NCI-H146 treated with DMSO at 0.1 percent for 48 hours (cell line): Measurements from ENCODE around the gene FUT3.
"Not testable (repeated sequence)": the region's sequence is repeated elsewhere in the genome, so short reads cannot be mapped to it uniquely, and the experiment has no call there.

Source experiments
- DNase-seq: peaks from one replicate; lab custom pipeline; 2025; ENCODE audit not compliant: unreplicated experiment; lab: John Stamatoyannopoulos, UW

Gene FUT3

DNA sequence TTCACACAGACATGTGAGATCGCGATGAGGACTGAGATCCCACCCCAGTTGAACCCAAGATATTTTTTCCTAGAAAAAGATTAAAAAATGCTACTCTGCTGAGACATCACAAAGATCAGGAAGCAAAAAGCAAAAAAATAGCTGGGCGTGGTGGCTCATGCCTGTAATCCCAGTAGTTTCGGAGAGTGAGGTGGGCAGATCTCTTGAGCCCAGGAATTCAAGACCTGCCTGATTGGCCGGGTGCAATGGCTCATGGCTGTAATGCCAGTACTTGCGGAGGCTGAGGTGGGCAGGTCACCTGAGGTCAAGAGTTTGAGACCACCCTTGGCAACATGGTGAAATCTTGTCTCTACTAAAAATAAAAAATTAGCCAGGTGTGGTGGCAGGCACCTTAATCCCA is 1.1 kb downstream of the FUT3 start:
- no peak for DNase-seq

DNA sequence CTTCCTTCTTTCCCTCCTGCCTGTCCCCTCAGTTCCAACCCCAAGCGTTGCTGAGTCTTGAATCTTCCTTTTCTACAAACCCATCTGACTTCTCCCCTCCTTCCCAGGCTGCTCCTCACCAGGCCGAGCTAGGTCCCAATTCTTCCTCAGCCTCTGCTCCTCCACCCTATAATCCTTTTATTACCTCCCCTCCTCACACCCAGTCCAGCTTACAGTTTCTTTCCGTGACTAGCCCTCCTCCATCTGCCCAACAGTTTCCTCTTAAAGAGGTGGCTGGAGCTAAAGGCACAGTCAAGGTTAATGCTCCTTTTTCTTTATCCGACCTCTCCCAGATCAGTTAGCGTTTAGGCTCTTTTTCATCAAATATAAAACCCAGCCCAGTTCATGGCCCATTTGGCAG is 2.6 kb downstream of the FUT3 start:
- not testable (repeated sequence) for DNase-seq

DNA sequence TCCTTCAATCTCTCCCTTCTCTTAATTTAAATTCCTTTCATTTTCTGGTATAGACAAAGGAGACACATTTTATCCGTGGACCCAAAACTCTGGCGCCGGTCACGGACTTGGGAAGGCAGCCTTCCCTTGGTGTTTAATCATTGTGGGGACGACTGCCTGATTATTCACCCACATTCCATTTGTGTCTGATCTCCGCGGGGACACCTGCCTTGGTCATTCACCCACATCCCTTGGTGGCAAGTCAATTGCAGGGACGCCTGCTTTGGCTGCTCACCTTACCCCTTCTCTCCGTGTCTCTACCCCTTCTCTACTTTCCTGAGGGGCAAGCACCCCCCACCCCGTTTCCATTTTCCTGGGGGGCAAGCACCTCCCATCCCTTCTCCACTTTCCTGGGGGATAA is 3.4 kb downstream of the FUT3 start:
- not testable (repeated sequence) for DNase-seq

DNA sequence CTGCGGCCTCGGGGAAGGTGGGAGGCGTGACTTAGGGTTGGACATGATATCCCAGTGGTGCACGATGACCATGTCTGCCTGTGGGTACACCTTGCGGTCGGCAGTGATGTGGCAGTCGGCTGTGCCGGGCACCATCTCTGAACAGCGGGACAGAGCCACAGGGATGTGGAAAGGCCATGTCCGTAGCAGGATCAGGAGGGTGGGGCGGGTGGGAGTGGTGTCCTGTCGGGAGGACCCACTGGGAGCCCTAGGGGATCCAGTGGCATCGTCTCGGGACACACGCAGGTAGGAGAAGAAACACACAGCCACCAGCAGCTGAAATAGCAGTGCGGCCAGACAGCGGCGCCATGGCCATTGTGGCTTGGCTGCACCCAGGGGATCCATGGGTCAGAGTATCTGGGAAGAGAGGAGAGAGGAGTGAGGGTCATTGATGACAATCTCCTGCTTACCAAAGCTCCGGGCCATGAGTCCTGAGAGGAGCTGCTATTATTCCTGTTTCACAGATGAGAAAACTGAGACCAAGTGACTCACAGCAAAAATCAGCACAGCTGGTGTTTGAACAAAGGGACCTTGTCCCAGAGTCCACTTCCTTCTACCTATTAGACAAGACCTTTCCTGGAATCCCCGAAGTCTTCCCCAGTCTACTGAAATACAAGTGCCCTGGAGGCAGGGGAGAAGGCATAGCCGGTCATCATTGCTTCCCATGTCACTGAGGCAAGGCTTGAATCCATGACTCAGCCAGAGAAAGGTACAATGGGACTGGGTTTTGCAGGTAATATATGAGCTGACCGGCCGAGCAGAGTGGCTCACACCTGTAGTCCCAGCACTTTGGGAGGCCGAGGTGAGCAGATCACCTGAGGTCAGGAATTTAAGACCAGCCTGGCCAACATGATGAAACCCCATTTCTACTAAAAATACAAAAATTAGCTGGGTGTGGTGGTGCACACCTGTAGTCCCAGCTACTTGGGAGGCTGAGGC is 6.5 kb downstream of the FUT3 start:
- DNase-seq: no peak

DNA sequence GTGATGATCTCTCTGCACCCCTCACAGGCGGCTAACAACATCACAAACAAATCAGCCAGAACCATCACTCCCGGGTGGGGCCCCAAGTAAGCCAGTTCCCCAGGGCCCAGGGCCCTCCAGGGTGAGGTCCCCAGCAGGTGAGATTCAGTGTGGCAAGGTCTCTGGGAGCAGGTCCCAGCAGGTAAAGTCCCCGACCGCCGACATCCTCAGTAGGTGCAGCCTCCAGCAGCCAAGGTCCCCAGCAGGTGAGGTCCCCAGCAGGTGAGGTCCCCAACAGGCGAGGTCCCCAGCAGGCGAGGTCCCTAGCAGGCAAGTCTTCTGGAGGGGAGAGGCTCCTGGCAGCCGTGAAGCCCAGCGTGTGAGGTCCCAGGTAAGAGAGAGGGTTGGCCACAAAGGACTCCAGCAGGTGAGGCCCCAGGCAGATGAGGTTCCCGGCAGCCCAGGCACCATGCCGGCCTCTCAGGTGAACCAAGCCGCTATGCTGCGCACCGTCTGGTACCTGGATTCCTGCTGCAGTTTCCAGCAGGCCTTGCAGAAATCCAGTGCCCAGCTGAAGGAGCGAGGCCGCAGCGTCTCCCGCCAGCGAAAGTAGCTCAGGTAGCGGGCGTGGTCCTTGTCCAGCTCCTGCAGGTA is 7.8 kb downstream of the FUT3 start:
- no peak for DNase-seq

DNA sequence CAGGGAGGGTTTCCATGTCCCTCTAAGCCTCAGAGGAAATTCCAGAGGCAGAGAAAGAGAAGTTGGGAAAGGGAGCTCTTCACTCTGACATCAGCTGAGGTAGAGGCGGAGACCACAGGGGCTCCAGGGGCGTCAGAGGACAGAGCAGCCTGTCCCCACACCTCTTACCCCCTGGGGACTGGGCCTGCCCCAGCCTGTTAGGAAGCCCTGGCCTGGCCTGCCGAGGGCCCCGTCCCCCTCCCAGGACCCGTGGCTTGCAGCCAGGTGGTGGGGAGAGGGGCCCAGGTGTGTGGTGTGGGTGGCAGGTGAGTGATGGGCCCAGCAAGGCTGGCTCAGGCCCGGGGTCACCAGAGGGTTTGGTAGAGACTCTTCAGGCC is 9.5 kb downstream of the FUT3 start:
- not testable (repeated sequence) for DNase-seq

DNA sequence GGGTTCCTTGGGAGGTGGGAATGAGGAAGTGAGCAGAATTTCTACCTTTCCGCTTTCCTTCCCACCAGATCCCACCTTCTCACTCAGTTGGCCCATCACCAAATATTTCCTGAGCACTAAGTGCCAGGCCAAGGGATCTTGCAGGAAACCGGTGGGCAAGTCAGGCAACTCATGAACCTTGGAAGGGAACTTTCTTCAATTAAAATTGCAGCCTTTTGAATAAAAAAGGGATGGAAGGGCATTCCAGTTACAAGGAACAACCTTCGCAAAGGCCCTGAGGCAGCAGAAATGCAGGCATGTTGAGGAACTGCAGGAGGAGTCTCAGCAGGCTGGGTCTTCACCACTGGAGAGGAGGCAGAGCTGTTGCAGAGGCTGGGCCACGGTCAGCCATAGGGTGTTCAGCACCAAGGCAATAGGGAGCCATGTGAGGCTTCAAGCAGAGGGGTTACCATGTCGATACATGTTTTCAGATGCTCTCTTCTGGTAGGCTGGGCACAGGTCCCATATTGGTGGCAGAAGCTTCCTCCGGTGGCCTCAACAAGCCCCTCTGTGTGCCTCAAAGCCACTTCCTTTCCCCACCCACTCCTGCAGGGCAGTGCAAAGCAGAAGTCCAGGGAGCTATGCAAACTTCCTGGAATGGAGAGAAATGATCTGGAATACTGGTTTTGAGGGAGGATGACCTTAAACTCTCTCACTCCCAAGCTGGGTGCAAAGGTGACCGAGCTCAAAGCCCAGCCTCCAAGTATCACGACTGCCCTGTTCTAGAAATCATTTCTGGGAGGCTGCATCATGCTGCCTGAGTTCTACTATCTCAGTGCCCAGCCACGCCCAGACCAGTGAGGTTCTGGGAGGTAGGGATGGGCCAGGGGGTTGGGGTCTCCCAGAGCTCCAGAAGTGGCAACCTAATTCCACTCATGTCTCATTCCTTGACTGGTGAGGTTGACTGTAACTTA is 11.9 kb downstream of the FUT3 start, which contains the start of gene FUT6:
Gene FUT6, minus strand, starts transcription at position 638 of the 953 bp plus-strand sequence. CDS start 7,135 bp downstream, outside the sequence.
- no peak for DNase-seq

DNA sequence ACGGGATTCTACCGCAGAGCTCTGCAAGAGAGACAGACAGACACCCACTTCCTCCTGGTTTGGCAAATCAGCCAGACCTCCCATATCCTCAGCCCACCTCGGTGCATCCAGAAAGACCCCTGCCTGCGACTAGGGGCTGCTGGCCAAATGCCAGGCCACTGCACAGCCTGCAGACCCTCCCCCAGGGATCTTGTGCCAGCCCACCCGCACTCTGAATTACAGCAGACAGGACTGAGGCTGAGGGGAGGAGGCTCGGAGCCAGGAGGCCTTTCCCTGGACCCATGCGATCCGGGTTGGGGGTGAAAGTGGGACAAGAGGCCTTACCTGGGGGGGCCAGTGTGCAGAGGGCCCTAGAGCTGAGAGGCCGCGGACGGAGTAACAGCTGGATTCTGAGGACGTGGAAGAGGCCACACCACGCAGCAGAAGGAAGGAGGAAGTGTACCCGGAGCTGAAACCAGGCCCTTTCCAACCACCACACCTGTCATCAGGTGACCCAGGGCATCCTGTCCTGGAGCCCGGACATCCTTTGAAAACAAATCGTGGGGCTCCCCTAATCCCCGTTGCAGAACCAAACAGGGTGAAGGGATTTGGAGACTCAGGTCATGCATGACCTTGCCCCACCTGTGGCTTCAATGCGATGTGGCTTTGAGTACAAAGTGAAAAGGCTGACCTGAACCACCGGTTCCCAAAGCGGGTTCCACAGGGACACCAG is 12.7 kb downstream of the FUT3 start:
- DNase-seq: no peak

DNA sequence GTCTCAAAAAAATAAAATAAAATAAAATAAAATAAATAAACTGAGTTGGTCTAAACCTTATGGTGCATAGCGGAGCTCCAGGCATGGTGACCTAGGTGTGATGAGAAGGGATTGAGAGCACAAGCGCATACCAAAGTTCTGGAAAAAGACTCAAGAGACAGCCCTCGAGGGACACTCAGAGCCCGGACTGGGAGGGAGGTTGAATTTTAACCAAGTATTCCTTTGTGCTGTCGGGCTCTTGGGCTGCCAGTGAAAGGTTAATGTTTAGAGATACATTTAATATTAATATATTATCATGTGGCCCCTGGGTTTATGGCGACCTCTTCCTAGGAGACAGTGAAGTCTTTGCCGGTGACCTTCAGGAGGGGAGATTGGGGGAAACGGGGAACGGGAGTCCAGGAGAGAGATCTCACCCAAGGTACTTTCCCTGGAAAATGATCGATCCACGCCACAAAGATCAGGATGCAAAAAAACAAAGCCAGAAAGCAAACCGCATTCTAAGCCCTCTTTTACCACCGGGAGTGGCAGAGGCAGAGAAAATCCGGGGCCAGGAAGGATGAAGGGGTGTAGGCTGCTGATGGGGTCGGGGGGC is 13.4 kb downstream of the FUT3 start:
- DNase-seq: no peak

DNA sequence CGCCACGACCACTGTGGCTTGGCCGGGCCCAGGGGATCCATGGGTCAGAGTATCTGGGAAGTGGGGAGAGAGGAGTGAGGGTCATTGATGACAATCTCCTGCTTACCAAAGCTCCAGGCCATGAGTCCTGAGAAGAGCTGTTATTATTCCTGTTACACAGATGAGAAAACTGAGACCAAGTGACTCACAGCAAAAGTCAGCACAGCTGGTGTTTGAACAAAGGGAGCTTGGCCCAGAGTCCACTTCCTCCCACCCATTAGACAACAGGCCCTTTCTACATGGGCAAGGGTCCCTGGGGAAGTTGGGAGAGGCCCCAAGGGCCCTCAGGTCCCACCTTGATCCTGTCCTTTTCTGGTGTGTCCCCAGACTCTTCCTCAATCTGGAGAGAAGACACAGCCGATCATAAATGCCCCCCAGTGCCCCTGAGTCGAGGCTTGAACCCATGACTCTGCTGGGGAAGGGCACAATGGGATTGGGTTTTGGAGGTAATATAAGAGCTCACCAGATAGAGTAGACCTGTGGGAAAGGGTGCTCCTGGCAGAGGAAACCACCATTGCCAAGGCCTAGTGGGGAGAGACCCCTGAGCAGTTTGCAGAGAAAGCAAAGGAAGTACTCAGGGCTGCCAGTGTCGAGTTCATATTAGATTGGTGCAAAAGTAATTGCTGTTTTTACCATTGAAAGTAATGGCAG is 18.6 kb downstream of the FUT3 start:
- no peak for DNase-seq

DNA sequence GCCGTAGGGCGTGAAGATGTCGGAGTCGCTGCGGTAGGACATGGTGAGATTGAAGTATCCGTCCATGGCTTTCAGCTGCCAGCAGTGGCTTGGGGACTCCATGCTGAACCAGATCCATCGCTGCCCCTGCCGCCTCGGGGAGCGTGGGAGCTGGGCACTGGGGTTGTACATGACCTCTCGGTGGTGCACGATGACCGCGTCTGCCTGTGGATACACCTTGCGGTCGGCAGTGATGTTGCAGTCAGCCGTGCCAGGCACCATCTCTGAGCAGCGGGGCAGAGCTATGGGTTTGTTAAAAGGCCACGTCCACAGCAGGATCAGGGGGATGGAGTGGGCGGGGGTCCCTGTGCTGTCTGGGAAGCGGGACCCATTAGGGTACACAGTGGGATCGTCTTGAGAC is 19.2 kb downstream of the FUT3 start:
- no peak for DNase-seq

DNA sequence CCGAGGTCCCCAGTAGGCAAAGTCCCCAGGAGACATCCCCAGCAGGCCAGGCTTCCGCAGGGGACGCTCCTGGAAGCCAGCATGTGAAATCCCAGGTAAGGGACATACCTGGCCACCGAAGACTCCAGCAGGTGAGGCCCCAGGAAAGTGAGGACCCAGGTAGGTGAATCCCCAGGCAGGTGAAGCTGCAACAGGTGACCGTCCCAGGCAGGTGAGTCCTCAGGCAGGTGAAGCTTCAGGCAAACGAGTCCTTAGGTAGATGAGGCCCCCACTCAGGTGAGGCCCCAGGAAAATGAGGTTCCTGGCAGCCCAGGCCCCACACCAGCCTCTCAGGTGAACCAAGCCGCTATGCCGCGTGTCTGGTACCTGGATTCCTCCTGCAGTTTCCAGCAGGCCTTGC is 20.1 kb downstream of the FUT3 start:
- no peak for DNase-seq

DNA sequence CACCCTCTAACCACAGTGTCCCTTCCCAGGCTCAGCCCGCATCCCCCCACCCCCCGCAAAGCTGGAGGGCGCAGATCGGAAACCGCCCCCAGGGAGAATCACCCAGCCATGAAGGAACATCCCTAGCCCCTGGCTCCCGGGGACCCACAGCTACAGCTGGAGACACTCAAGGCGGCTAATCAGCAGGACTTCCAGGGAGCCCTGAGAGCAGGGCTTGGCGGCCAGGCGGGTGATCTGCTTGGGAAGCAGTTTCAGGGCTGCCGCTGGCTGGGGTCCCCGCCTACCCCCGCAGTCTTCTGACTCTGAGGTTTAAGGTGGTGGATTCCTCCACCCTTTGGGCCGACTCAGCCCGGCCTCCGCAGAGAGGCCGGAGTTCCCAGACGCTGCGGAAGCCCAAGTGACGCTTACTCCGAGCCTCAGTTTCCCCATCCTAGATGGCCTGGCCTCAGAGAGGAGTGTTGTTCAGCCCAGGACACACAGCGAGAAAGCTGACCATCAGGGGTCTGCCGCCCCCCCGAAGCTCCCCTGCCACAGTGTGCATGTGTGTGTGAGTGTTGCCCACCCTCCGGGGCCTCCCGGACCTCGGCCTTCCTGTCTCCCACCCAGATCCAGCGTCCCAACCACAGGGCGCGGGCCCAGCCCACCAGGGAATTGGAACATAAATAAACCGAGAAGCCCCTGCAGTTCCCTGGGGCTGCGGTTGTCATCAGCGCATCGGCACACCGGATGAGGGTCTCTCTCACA is 21.5 kb downstream of the FUT3 start:
- no peak for DNase-seq

DNA sequence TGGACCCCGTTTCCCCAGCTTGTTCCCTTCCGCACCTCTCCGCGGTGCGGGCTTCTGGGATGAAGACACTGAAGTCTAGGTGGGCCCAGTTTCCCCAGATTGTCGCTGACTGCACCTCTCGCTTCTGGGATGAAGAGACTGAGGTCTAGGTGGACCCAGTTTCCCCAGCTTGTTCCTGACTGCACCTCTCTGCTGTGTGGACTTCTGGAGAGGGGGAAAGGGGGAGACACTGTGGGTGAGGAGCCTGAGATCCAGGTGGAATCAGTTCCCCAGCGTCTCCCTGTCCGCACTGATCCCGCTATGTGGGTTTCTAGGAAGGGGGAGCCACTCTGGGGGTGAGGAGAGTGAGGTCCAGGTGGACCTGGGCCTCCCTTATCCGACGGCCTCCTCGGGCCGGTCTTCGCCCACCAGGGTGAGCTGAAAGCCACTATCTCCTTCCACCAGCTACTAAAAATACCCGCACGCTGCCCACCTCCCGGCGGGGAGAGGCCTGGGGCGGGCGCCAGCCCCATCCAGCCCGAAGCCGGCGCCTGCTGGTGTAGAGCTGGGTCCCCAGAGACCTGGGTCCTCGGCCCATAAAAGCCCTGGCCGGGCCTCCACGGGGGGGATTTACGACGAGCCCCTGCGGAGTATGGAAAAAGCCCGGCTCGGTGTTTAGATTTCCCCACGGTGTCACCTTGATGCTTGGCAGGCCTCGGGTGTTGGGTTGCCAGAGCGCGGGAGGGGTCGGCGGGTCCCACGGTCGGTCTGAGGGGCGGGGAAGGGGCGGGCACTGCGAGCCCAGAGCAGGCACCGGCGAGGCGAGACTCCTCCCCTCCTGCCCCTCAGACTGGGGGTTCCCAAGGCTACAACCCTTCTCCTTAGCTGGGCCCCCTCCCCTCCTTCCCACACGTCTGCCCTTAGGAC is 22.3 kb downstream of the FUT3 start:
- peak; percentile 37 for DNase-seq

DNA sequence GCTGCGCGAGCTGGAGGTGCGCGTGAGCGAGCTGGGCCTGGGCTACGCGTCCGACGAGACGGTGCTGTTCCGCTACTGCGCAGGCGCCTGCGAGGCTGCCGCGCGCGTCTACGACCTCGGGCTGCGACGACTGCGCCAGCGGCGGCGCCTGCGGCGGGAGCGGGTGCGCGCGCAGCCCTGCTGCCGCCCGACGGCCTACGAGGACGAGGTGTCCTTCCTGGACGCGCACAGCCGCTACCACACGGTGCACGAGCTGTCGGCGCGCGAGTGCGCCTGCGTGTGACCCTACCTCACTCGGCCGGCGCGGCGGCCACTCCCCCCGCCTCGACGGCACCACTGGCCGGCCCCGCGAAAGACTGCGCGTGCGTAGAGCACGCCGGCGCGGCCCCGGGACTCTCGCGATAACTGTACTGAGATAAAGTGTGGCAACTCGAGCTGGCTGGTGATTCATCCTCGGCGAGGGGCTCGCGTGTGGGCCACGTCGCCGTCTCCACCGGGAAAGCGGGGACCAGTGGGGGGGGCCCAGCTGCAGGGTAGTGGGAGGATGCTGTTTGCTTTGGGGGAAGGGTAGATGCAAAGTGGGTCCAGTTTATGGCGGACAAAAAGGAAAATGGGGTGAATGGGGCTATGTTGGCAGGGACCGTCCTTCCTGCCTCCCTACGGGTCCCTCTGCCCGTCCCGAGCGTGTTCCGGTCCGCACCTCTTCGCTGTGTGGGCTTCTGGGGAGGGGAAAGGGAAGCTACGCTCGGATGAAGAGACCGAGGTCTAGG is 23.2 kb downstream of the FUT3 start:
- DNase-seq: peak; percentile 74

DNA sequence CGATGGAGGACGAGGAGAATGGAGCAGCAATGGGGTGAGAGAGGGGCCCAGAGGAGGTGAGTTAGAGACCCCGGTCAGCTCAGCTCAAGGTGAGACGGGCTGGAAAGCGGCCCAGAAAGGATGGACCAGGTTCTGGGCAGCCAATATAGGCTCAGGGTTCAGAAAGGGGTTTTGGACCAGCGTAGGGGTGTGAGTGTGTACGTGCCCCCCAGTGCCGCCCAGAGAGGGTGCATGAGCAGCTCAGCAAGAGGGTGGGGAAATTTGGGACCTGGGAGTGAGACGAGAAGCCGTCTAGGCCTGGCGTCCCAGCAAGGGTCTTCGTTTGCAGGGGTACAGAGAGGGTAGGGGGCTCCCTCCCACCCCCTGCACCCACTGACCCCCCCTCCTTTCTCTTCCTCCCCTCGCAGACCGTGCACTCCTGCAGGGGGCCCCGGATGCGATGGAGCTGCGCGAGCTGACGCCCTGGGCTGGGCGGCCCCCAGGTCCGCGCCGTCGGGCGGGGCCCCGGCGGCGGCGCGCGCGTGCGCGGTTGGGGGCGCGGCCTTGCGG is 23.8 kb downstream of the FUT3 start:
- DNase-seq: no peak
